ENCODE measurements around the gene INPP5K.

- TF ChIP-seq POLR2AphosphoS5 (IDR thresholded peaks at IDR 0.05; ENCODE audit: low read depth, low read length) (no peak), POLR2A (IDR thresholded peaks at IDR 0.05; ENCODE audit: low read depth, low read length) (no peak), TAF1 (IDR thresholded peaks at IDR 0.05; ENCODE audit: low read depth, low read length) (no peak), PAX5 (IDR thresholded peaks at IDR 0.05; ENCODE audit: insufficient read depth, low read length, severe bottlenecking) (no peak), POU2F2 (IDR thresholded peaks at IDR 0.05; ENCODE audit: low read depth, low read length) (no peak), SPI1 (IDR thresholded peaks at IDR 0.05; ENCODE audit: low read depth, low read length) (no peak)
Observed at GRCh38 chr17:1467258-1467657, 49.2 kb downstream of the INPP5K start.

All from GM12891 (cell line).